IPS-18a (cell line): ENCODE measurements around the gene UBXN4.

Experiments
- H3K27ac ChIP-seq: one replicate; pipeline ENCODE4 v1.5.1; 2013; ENCODE audit warnings: low read length
- H3K27me3 ChIP-seq: one replicate; pipeline ENCODE4 v1.6.1; 2013; ENCODE audit warnings: mild to moderate bottlenecking, low read length; ENCODE audit not compliant: control insufficient read depth, insufficient read depth
- H3K36me3 ChIP-seq: one replicate; pipeline ENCODE4 v1.6.1; 2013; ENCODE audit warnings: low read depth, low read length; ENCODE audit not compliant: control insufficient read depth
- H3K4me1 ChIP-seq: one replicate; pipeline ENCODE4 v1.6.1; 2013; ENCODE audit warnings: low read depth, low read length; ENCODE audit not compliant: control insufficient read depth
- H3K4me3 ChIP-seq: one replicate; pipeline ENCODE4 v1.5.1; 2013; ENCODE audit warnings: low read length
- H3K9ac ChIP-seq: one replicate; pipeline ENCODE4 v1.6.1; 2013; ENCODE audit warnings: mild to moderate bottlenecking, low read length, moderate library complexity
- H3K9me3 ChIP-seq: one replicate; pipeline ENCODE4 v1.6.1; 2013; ENCODE audit warnings: low read depth, low read length; ENCODE audit not compliant: control insufficient read depth

Gene UBXN4

GRCh38 chr2:135768863-135769262, 27.2 kb downstream of the UBXN4 start:
- no peak overlapping the region for H3K9ac ChIP-seq
- H3K36me3 ChIP-seq, result peaks cover 69% of the 10 kb centered on the region
- H3K27me3 ChIP-seq, result no peaks in the 10 kb centered on the region
- H3K4me1 ChIP-seq, result no peaks in the 10 kb centered on the region
- H3K9me3 ChIP-seq, result no peaks in the 10 kb centered on the region
- H3K27ac ChIP-seq, result no peak overlapping the region
- no peak overlapping the region for H3K4me3 ChIP-seq

- Histone ChIP-seq H3K9me3 (no peaks in the 10 kb centered on the region), H3K4me1 (no peaks in the 10 kb centered on the region), H3K27ac (no peak overlapping the region), H3K4me3 (no peak overlapping the region), H3K36me3 (peaks cover 85% of the 10 kb centered on the region), H3K9ac (no peak overlapping the region), H3K27me3 (no peaks in the 10 kb centered on the region)
Observed at GRCh38 chr2:135773319-135773718, 31.7 kb downstream of the UBXN4 start.

DNA sequence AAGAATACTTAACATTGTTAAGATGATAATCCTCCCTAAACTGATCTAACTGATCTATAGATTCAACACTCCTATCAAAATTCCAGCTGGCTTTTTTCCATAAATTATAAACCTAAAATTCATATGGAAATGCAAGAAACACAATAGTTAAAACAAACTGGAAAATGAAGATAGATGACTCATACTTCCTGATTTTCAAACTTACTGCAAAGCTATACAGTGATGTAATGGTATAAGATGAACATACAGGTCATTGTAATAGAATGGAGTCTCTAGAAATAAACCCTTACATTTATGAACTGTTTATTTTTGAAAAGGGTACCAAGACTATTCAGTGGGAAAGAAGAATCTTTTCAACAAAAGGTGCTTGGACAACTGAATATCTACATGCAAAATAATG, 32.3 kb downstream of the UBXN4 start:
- Histone ChIP-seq H3K27ac (no peak overlapping the region), H3K4me3 (no peak overlapping the region), H3K9me3 (no peaks in the 10 kb centered on the region), H3K27me3 (no peaks in the 10 kb centered on the region), H3K9ac (no peak overlapping the region), H3K4me1 (no peaks in the 10 kb centered on the region), H3K36me3 (peaks cover 89% of the 10 kb centered on the region)

DNA sequence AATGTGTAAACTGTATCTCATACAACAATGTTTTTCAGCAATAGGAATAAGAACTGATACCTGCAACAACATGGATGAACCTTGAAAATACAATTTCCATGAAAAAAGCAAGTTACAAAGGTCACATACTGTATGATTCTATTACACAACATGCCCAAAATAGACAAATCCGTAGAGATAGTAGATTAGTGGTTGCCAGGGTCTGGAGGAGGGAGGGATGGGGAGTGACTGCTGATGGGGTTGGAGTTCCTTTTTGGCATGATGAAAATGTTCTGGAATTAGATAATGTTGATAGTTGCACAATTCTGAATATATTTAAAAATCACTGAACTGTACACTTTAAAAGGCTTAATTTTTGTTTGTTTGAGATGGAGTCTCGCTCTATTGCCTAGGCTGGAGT, 33.8 kb downstream of the UBXN4 start:
- H3K27ac ChIP-seq, result no peak overlapping the region
- H3K4me1 ChIP-seq, result no peaks in the 10 kb centered on the region
- peaks cover 86% of the 10 kb centered on the region for H3K36me3 ChIP-seq
- no peaks in the 10 kb centered on the region for H3K9me3 ChIP-seq
- no peak overlapping the region for H3K9ac ChIP-seq
- no peaks in the 10 kb centered on the region for H3K27me3 ChIP-seq
- H3K4me3 ChIP-seq, result no peak overlapping the region

DNA sequence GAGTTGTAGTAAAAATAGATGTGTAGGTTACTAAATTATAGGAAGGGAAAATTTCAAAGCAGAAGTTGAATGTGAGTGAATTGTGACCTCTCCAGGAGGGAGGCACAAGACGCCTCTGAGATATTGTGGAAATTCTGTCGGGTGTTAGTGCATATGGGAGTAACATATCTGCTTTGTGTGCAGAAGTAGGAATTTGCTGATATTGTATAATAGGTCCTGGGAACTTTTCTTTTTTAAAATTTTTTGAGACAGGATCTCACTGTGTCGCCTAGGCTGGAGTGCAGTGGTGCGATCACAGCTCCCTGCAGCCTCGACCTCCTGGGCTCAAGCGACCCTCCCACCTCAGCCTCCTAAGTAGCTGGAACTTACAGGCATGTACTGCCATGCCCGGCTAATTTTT, 34.7 kb downstream of the UBXN4 start:
- peaks cover 1% of the 10 kb centered on the region for H3K4me1 ChIP-seq
- no peaks in the 10 kb centered on the region for H3K27me3 ChIP-seq
- H3K27ac ChIP-seq, result no peak overlapping the region
- H3K9ac ChIP-seq, result no peak overlapping the region
- no peak overlapping the region for H3K4me3 ChIP-seq
- H3K9me3 ChIP-seq, result no peaks in the 10 kb centered on the region
- peaks cover 86% of the 10 kb centered on the region for H3K36me3 ChIP-seq

DNA sequence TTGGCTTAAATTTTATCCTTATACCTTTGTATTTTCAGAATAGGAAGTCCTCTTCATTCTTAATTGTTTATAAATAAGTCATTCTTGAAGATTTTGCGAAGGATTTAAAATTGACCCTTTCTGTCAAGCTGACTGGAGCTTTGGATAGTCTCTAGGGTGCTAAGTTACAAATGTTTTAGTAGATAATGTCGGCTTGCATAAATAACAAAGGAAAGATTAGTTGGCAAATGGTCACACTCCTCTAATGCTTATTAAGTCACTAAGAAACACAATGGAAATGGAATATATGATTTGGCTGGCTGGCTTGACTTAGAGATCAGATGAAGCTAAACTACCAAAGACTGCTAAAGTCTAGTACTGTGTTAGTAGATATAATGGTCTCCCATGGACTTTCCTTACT, 40.6 kb downstream of the UBXN4 start:
- Histone ChIP-seq H3K9me3 (no peaks in the 10 kb centered on the region), H3K4me1 (peaks cover 19% of the 10 kb centered on the region), H3K36me3 (peaks cover 73% of the 10 kb centered on the region), H3K4me3 (no peak overlapping the region), H3K27me3 (no peaks in the 10 kb centered on the region), H3K9ac (no peak overlapping the region), H3K27ac (no peak overlapping the region)

DNA sequence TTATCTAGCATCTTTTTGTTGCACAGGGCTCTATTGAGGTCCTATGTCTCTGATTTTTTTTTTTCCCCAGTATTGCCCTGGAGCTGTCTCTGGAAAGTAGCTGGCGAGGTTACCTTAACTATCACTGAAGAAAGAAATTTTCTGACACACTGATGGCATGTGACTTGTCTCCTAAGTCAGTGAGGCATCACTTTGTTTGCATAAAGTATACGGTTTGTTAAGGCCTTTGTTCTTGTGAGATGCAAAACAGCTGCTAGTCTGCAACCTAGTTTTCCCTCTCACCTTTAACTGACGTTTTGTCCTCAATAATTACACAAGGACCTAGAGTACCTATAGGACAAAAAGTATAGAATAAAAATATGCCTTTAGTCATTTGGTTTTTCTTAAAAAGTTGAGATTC, 41.8 kb downstream of the UBXN4 start:
- no peak overlapping the region for H3K27ac ChIP-seq

GRCh38 chr2:135785032-135785431, 43.4 kb downstream of the UBXN4 start:
- Histone ChIP-seq H3K9ac (no peak overlapping the region), H3K27ac (no peak overlapping the region), H3K4me1 (peaks cover 19% of the 10 kb centered on the region), H3K36me3 (peaks cover 53% of the 10 kb centered on the region), H3K4me3 (no peak overlapping the region), H3K27me3 (no peaks in the 10 kb centered on the region), H3K9me3 (no peaks in the 10 kb centered on the region)

More for the DNA sequence above, 41.8 kb downstream of the UBXN4 start:
- H3K36me3 ChIP-seq, result peaks cover 66% of the 10 kb centered on the region
- no peak overlapping the region for H3K4me3 ChIP-seq
- no peaks in the 10 kb centered on the region for H3K9me3 ChIP-seq
- H3K27me3 ChIP-seq, result no peaks in the 10 kb centered on the region
- H3K4me1 ChIP-seq, result peaks cover 19% of the 10 kb centered on the region
- H3K9ac ChIP-seq, result no peak overlapping the region

DNA sequence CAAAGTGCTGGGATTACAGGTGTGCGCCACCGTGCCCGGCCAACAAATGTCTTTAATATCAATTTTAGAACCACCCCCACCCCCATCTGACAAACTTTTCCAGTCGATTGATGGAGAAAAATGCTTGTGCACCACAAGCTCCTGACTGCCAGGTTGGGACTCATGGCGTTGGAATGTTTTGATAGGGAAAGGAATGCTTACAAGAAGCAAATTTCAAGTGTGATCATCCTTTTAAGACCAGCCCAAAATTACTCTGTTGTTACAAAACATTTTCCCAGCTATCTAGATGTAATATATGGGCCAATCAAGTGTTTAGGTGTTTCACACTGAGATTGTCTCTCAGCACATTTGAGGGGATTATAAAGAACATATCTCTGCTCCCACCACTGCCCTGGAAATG, 45.2 kb downstream of the UBXN4 start:
- H3K36me3 ChIP-seq, result peaks cover 35% of the 10 kb centered on the region

DNA sequence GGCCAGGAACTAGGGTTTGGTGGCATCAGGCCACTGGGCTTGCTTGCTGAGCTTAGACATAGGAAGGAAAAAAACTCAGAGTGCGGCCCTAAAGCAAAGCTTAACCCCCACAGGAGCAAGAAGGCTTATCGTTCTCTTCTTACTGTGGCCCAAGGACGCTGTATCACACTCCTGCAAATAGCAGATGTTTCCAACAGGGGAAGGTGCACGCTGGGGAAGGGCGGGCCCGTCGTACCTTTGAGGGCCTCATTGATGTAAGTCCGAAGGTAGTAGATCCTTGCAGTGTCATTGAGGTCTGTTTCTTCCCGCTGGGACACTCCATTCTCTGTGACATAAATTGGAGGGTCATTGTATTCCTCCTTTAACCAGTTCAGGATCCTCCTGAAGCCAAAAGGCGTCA, 48.8 kb downstream of the UBXN4 start:
- no peak overlapping the region for H3K9ac ChIP-seq
- H3K27ac ChIP-seq, result no peak overlapping the region
- no peaks in the 10 kb centered on the region for H3K36me3 ChIP-seq
- no peaks in the 10 kb centered on the region for H3K4me1 ChIP-seq
- no peak overlapping the region for H3K4me3 ChIP-seq
- no peaks in the 10 kb centered on the region for H3K27me3 ChIP-seq
- no peaks in the 10 kb centered on the region for H3K9me3 ChIP-seq

More for the DNA sequence above, 45.2 kb downstream of the UBXN4 start:
- Histone ChIP-seq H3K9me3 (no peaks in the 10 kb centered on the region), H3K4me1 (peaks cover 14% of the 10 kb centered on the region), H3K4me3 (no peak overlapping the region), H3K27ac (no peak overlapping the region), H3K27me3 (no peaks in the 10 kb centered on the region), H3K9ac (no peak overlapping the region)

- Histone ChIP-seq H3K9ac (no peak overlapping the region), H3K4me1 (no peaks in the 10 kb centered on the region), H3K4me3 (no peak overlapping the region), H3K27ac (no peak overlapping the region), H3K9me3 (no peaks in the 10 kb centered on the region), H3K27me3 (no peaks in the 10 kb centered on the region), H3K36me3 (no peaks in the 10 kb centered on the region)
Observed at GRCh38 chr2:135791418-135792190, 49.9 kb downstream of the UBXN4 start.

DNA sequence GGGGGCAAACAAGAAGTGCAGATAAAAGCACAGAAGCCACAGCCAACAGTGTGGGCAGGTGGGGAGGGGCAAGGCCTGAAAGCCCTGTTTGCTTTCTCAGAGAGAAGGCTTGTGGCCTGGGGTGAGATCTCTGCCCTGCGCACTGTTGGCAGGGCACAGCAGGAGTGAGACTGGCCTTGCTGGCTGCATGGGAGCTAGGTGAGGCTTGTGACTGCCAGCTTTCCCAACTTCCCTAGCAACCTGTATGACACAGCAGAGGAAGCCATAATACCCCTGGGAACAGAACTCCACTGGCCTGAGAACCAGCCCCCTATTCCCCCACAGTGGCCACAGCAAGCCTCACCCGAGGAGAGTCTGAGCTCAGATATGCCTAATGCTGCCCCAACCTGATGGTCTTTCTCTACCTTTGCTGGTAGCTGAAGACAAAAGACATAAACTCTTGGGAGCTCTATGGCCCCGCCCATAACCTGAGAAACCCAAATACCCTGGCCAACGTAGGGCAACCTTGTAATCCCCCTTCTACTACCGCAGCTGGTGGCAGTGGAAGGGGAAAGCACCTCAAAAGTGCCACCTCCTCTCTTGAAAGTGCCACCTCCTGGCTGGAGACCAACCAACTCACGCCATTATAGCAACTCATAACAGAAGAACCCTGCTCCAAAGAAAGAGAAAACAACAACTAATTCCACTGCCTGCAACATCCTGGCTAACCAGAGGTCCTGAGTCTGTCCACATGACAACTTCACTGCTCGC, 50.9 kb downstream of the UBXN4 start:
- no peaks in the 10 kb centered on the region for H3K9me3 ChIP-seq
- no peak overlapping the region for H3K4me3 ChIP-seq
- H3K4me1 ChIP-seq, result no peaks in the 10 kb centered on the region
- no peak overlapping the region for H3K9ac ChIP-seq
- no peaks in the 10 kb centered on the region for H3K27me3 ChIP-seq
- no peaks in the 10 kb centered on the region for H3K36me3 ChIP-seq
- H3K27ac ChIP-seq, result no peak overlapping the region
